ENCODE data around the gene PHYKPL.

The PHYKPL gene

GRCh38 chr5:178193251-178193809 lies 39.3 kb downstream of the PHYKPL start:
- Histone ChIP-seq H3K27me3 (ENCODE audit: insufficient read depth, low read length) (peaks cover 5% of the 10 kb centered on the region; the same call in 1 of the 2 replicates), H3K4me3 (ENCODE audit: low read depth, low read length, poor library complexity, severe bottlenecking) (no peak overlapping the region), H3K4me2 (ENCODE audit: low read length) (no peak overlapping the region), H3K9me3 (ENCODE audit: low read length) (no peaks in the 10 kb centered on the region), H2AFZ (ENCODE audit: low read length) (no peak overlapping the region), H3K36me3 (ENCODE audit: insufficient read depth, low read length) (no peaks in the 10 kb centered on the region), H3K9me2 (ENCODE audit: low read depth, low read length) (no peaks in the 10 kb centered on the region), H3K27ac (ENCODE audit: low read depth, low read length, poor library complexity, severe bottlenecking) (no peak overlapping the region), H3K9ac (ENCODE audit: low read length) (no peak overlapping the region), H4K20me1 (ENCODE audit: insufficient read depth, low read length) (no peaks in the 10 kb centered on the region), H3K4me1 (ENCODE audit: insufficient read depth, low read length, severe bottlenecking) (no peaks in the 10 kb centered on the region), H3F3A (ENCODE audit: insufficient read depth, low read length) (no peaks in the 10 kb centered on the region), H3K79me2 (ENCODE audit: insufficient read depth, low read length) (no peaks in the 10 kb centered on the region)
- TF ChIP-seq CTCF (IDR thresholded peaks at IDR 0.05; ENCODE audit: low read length) (no peak), EZH2 (IDR thresholded peaks at IDR 0.05; ENCODE audit: borderline replicate concordance, low read length) (no peak)

GRCh38 chr5:178192787-178193186 lies 39.8 kb downstream of the PHYKPL start:
- no peak overlapping the region for H3K4me2 ChIP-seq (ENCODE audit: low read length)
- H3K36me3 ChIP-seq (ENCODE audit: insufficient read depth, low read length), result no peaks in the 10 kb centered on the region
- H3K27ac ChIP-seq (ENCODE audit: low read depth, low read length, poor library complexity, severe bottlenecking), result no peak overlapping the region
- no peaks in the 10 kb centered on the region for H3K79me2 ChIP-seq (ENCODE audit: insufficient read depth, low read length)
- TF ChIP-seq CTCF (IDR thresholded peaks at IDR 0.05; ENCODE audit: low read length) (no peak), EZH2 (IDR thresholded peaks at IDR 0.05; ENCODE audit: borderline replicate concordance, low read length) (no peak)
- no peak overlapping the region for H2AFZ ChIP-seq (ENCODE audit: low read length)
- H4K20me1 ChIP-seq (ENCODE audit: insufficient read depth, low read length), result no peaks in the 10 kb centered on the region
- no peaks in the 10 kb centered on the region for H3K9me3 ChIP-seq (ENCODE audit: low read length)
- H3K4me3 ChIP-seq (ENCODE audit: low read depth, low read length, poor library complexity, severe bottlenecking), result no peak overlapping the region
- no peak overlapping the region for H3K9ac ChIP-seq (ENCODE audit: low read length)
- H3K4me1 ChIP-seq (ENCODE audit: insufficient read depth, low read length, severe bottlenecking), result no peaks in the 10 kb centered on the region
- no peaks in the 10 kb centered on the region for H3F3A ChIP-seq (ENCODE audit: insufficient read depth, low read length)
- peaks cover 5% of the 10 kb centered on the region; the same call in 1 of the 2 replicates for H3K27me3 ChIP-seq (ENCODE audit: insufficient read depth, low read length)
- H3K9me2 ChIP-seq (ENCODE audit: low read depth, low read length), result no peaks in the 10 kb centered on the region

GRCh38 chr5:178192244-178192643 lies 40.4 kb downstream of the PHYKPL start:
- H3F3A ChIP-seq (ENCODE audit: insufficient read depth, low read length), result no peaks in the 10 kb centered on the region
- H3K27ac ChIP-seq (ENCODE audit: low read depth, low read length, poor library complexity, severe bottlenecking), result no peak overlapping the region
- no peak for TF ChIP-seq EZH2 (IDR thresholded peaks at IDR 0.05; ENCODE audit: borderline replicate concordance, low read length)
- TF ChIP-seq CTCF (IDR thresholded peaks at IDR 0.05; ENCODE audit: low read length), result no peak
- H3K4me3 ChIP-seq (ENCODE audit: low read depth, low read length, poor library complexity, severe bottlenecking), result no peak overlapping the region
- no peaks in the 10 kb centered on the region for H3K4me1 ChIP-seq (ENCODE audit: insufficient read depth, low read length, severe bottlenecking)
- no peak overlapping the region for H2AFZ ChIP-seq (ENCODE audit: low read length)
- no peak overlapping the region for H3K4me2 ChIP-seq (ENCODE audit: low read length)
- H3K9ac ChIP-seq (ENCODE audit: low read length), result no peak overlapping the region
- peaks cover 5% of the 10 kb centered on the region; the same call in 1 of the 2 replicates for H3K27me3 ChIP-seq (ENCODE audit: insufficient read depth, low read length)
- no peaks in the 10 kb centered on the region for H3K79me2 ChIP-seq (ENCODE audit: insufficient read depth, low read length)
- H3K9me3 ChIP-seq (ENCODE audit: low read length), result no peaks in the 10 kb centered on the region
- H3K36me3 ChIP-seq (ENCODE audit: insufficient read depth, low read length), result no peaks in the 10 kb centered on the region
- no peaks in the 10 kb centered on the region for H4K20me1 ChIP-seq (ENCODE audit: insufficient read depth, low read length)
- no peaks in the 10 kb centered on the region for H3K9me2 ChIP-seq (ENCODE audit: low read depth, low read length)
